ENCODE data around the gene FBXO44.

FBXO44 gene

GRCh38 chr1:11708554-11709350 lies 54.1 kb downstream of the FBXO44 start:
- no peak for DNase-seq (ENCODE audit: low read depth)

- no peak for DNase-seq (ENCODE audit: low read depth)
Measured at GRCh38 chr1:11711490-11711889, 56.8 kb downstream of the FBXO44 start.

GRCh38 chr1:11712285-11712684 lies 57.6 kb downstream of the FBXO44 start:
- no peak for DNase-seq (ENCODE audit: low read depth)
